ENCODE measurements around the gene TUFT1. TPM values are rescaled to one million over a fixed set of nuclear protein-coding genes. Genes with fewer than 3 reads are reported as not detected.

Gene TUFT1
- total and polyA plus RNA-seq, 2 of the 8 experiments (the other 6 are each of a cell fraction or from before 2014, with no cell fraction given): 7.3 to 10.4 TPM

DNA sequence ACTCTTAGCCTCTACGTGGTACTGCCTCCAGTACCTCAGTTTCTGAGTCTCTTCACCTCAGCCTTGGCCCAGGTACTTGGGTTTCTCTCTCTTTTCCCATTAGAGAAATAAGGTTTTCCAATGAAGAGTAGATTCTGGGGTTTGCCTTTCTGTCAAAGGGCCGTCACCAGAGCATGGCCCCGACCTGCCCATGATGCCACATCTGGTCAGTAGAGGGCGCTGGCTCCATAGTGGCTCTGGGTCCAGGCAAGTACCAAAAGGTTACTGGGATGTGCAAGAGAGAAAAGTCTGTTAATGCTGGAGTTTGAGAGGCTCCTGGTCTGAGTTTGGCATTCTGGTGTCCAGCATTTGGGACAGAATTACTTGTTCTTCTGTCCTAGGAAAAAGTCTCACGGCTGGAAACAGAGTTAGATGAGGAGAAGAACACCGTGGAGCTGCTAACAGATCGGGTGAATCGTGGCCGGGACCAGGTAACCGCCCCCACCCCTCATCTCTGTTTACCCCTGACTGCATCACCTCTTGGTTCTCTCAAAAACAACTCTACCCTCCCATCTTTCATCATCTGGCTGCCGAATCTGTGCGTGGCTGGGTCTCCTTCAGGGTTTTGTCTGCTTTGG is 5.3 kb upstream of the TUFT1 start:
- POLR2A ChIA-PET (ENCODE audit: partially characterized antibody): interaction anchor here (18.0 kb wide), 1 partner anchor 17 kb away, joined by 283 read pairs; the partner anchor contains the start of gene CGN
- no peak overlapping the region for H4K5ac ChIP-seq (ENCODE audit: insufficient read length, low read depth, low read length)
- no peak overlapping the region for H2AK5ac ChIP-seq (ENCODE audit: low read depth, low read length)
- H3K4me2 ChIP-seq (ENCODE audit: insufficient read depth in 1 of 2, low read depth in 2 of 2, low read length in 2 of 2): no peak overlapping the region
- DNase-seq (ENCODE audit: low read depth in 1 of 2, low spot score in 2 of 2) (peak in 1 of 2 experiments; percentile 93), FAIRE-seq (peak; percentile 71)
- H3K4me3 ChIP-seq (ENCODE audit: extremely low read depth in 1 of 4, insufficient read depth in 2 of 4, low read depth in 3 of 4, low read length in 4 of 4): no peak overlapping the region
- H4K8ac ChIP-seq (ENCODE audit: extremely low read depth, insufficient read depth, low read length): no peak overlapping the region
- peaks cover 0 to 5% (median 5%) of the 10 kb centered on the region in 4 experiments; a peak in 6 of 7 replicates for H3K4me1 ChIP-seq (replicated peaks in 1 of 4; ENCODE audit: control insufficient read depth in 3 of 4, insufficient read depth in 4 of 4, low read length in 3 of 4)
- no peak overlapping the region for H3K9ac ChIP-seq (replicated peaks in 1 of 4; ENCODE audit: extremely low read depth in 1 of 4, low read depth in 3 of 4, low read length in 3 of 4)
- 71% methylated on average over 12 of the region's 12 CpGs; no CpG with 5 or more reads in 1 of the 2 experiments for WGBS, 2 experiments (ENCODE audit: extremely low coverage in 1 of 2, insufficient coverage in 1 of 2, insufficient read length in 1 of 2, insufficient replicate concordance in 2 of 2, low coverage in 1 of 2, low lambda C conversion rate in 2 of 2, missing lambda C conversion rate in 1 of 2)
- no peak overlapping the region for H3K18ac ChIP-seq (ENCODE audit: extremely low read depth, low read length)
- H4K20me1 ChIP-seq (replicated peaks in 1 of 2; ENCODE audit: control insufficient read depth in 1 of 2, insufficient read depth in 2 of 2, low read length in 2 of 2): no peaks in the 10 kb centered on the region
- no peak overlapping the region for H4K91ac ChIP-seq (replicated peaks; ENCODE audit: insufficient read length, low read length)
- H2BK120ac ChIP-seq (replicated peaks; ENCODE audit: low read depth, low read length): no peak overlapping the region
- no peak overlapping the region for H3K14ac ChIP-seq (ENCODE audit: insufficient read length)
- peaks cover 1% of the 10 kb centered on the region; the same call in 1 of the 2 replicates for H3K23me2 ChIP-seq (ENCODE audit: low read depth, low read length)
- no peaks in the 10 kb centered on the region for H3K27me3 ChIP-seq (replicated peaks in 1 of 4; ENCODE audit: control insufficient read depth in 3 of 4, extremely low read depth in 1 of 4, insufficient read depth in 3 of 4, low read length in 3 of 4)
- H2BK5ac ChIP-seq (ENCODE audit: low read depth, low read length): no peak overlapping the region
- CTCF ChIA-PET (ENCODE audit: partially characterized antibody): interaction anchor here (0.6 to 8.8 kb wide), 16 partner anchors 10 to 300 kb away, joined by 3 to 54 read pairs (median 4); no protein-coding TSS in a partner anchor
- H3K36me3 ChIP-seq (ENCODE audit: control insufficient read depth in 2 of 4, insufficient read depth in 4 of 4, low read length in 3 of 4): peaks cover 23 to 50% (median 39%) of the 10 kb centered on the region in 4 experiments
- H3K79me2 ChIP-seq (ENCODE audit: control insufficient read depth in 1 of 2, insufficient read depth in 2 of 2, low read length in 2 of 2): no peaks in the 10 kb centered on the region
- no peaks in the 10 kb centered on the region for H3K9me3 ChIP-seq (ENCODE audit: insufficient read depth in 2 of 2, low read depth in 1 of 2, low read length in 1 of 2)
- H3K56ac ChIP-seq (replicated peaks; ENCODE audit: insufficient read length, low read depth, low read length): no peak overlapping the region
- no peaks in the 10 kb centered on the region for H3K79me1 ChIP-seq (ENCODE audit: low read depth, low read length)
- no peak overlapping the region for H2BK15ac ChIP-seq (ENCODE audit: low read length)
- H3K4ac ChIP-seq (replicated peaks; ENCODE audit: insufficient read length, low read depth, low read length): no peak overlapping the region
- H2BK20ac ChIP-seq (ENCODE audit: low read length): no peak overlapping the region
- H3K23ac ChIP-seq (ENCODE audit: insufficient read length): no peak overlapping the region
- H2AFZ ChIP-seq (ENCODE audit: low read length): no peak overlapping the region
- no peak overlapping the region for H2BK12ac ChIP-seq (ENCODE audit: low read depth, low read length)
- no peak overlapping the region for H3K27ac ChIP-seq (ENCODE audit: low read depth, low read length)
- TF ChIP-seq RNF2 (IDR thresholded peaks at IDR 0.05; ENCODE audit: borderline replicate concordance, low read depth, low read length, missing control alignments, poor library complexity, severe bottlenecking) (no peak), NANOG (IDR thresholded peaks at IDR 0.05; ENCODE audit: insufficient read depth, low read depth, low read length, poor library complexity, severe bottlenecking) (no peak), SRF (IDR thresholded peaks at IDR 0.05; ENCODE audit: low read depth, low read length) (no peak), RBBP5 (IDR thresholded peaks at IDR 0.05; ENCODE audit: borderline replicate concordance, low read depth, low read length) (no peak), PHF8 (conservative IDR thresholded peaks at IDR 0.05; ENCODE audit: low read depth, low read length) (no peak), SP1 (IDR thresholded peaks at IDR 0.05; ENCODE audit: low read depth, low read length) (no peak), TBP (IDR thresholded peaks at IDR 0.05; ENCODE audit: low read depth, low read length) (no peak), SUZ12 (IDR thresholded peaks at IDR 0.05; ENCODE audit: low read length) (no peak), SP2 (IDR thresholded peaks at IDR 0.05; ENCODE audit: low read length) (no peak)
- TF ChIP-seq, protein P1, sequence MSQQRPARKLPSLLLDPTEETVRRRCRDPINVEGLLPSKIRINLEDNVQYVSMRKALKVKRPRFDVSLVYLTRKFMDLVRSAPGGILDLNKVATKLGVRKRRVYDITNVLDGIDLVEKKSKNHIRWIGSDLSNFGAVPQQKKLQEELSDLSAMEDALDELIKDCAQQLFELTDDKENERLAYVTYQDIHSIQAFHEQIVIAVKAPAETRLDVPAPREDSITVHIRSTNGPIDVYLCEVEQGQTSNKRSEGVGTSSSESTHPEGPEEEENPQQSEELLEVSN (IDR thresholded peaks at IDR 0.05): no peak
